ENCODE results near the gene SLC22A16. TPM values are rescaled to one million over a fixed set of nuclear protein-coding genes. Genes with fewer than 3 reads are reported as not detected.

SLC22A16 gene
- total and polyA plus RNA-seq, 2 of the 8 experiments (the other 6 are each of a cell fraction or from before 2014, with no cell fraction given) = not detected

DNA sequence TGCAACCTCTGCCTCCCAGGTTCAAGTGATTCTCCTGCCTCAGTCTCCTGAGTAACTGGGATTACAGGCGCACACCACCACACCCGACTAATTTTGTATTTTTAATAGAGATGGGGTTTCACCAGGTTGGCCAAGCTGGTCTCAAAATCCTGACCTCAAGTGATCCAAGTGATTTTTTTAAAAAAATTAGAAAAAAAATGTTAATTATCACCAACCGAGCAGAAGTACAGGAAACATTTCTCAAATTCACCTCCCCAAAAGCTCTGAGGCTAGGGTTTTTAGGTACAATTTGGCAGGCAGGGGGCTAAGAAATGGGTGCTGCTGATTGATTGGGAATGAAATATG lies 14.9 kb upstream of the SLC22A16 start:
- no peak overlapping the region for H2AK5ac ChIP-seq (ENCODE audit: low read depth, low read length)
- no peaks in the 10 kb centered on the region for H3K9me3 ChIP-seq (ENCODE audit: insufficient read depth in 2 of 2, low read depth in 1 of 2, low read length in 1 of 2)
- DNase-seq (ENCODE audit: low read depth in 1 of 2, low spot score in 2 of 2) = no peak
- no peak overlapping the region for H3K9ac ChIP-seq (replicated peaks in 1 of 4; ENCODE audit: extremely low read depth in 1 of 4, low read depth in 3 of 4, low read length in 3 of 4)
- no peak for FAIRE-seq
- H4K20me1 ChIP-seq (replicated peaks in 1 of 2; ENCODE audit: control insufficient read depth in 1 of 2, insufficient read depth in 2 of 2, low read length in 2 of 2) = no peaks in the 10 kb centered on the region
- H3K23me2 ChIP-seq (ENCODE audit: low read depth, low read length) = no peaks in the 10 kb centered on the region
- no peak overlapping the region for H3K56ac ChIP-seq (replicated peaks; ENCODE audit: insufficient read length, low read depth, low read length)
- POLR2A ChIA-PET (ENCODE audit: partially characterized antibody) = no interaction called here
- H2BK120ac ChIP-seq (replicated peaks; ENCODE audit: low read depth, low read length) = no peak overlapping the region
- no peaks in the 10 kb centered on the region for H3K79me1 ChIP-seq (ENCODE audit: low read depth, low read length)
- WGBS, 2 experiments (ENCODE audit: extremely low coverage in 1 of 2, insufficient coverage in 1 of 2, insufficient read length in 1 of 2, insufficient replicate concordance in 2 of 2, low coverage in 1 of 2, low lambda C conversion rate in 2 of 2, missing lambda C conversion rate in 1 of 2) = 94% methylated on average over 3 of the region's 3 CpGs; no CpG with 5 or more reads in 1 of the 2 experiments
- no peak overlapping the region for H2BK12ac ChIP-seq (ENCODE audit: low read depth, low read length)
- no peaks in the 10 kb centered on the region for H3K36me3 ChIP-seq (ENCODE audit: control insufficient read depth in 2 of 4, insufficient read depth in 4 of 4, low read length in 3 of 4)
- no peaks in the 10 kb centered on the region for H3K79me2 ChIP-seq (ENCODE audit: control insufficient read depth in 1 of 2, insufficient read depth in 2 of 2, low read length in 2 of 2)
- H2BK15ac ChIP-seq (ENCODE audit: low read length) = no peak overlapping the region
- no peak overlapping the region for H4K8ac ChIP-seq (ENCODE audit: extremely low read depth, insufficient read depth, low read length)
- no peak overlapping the region for H3K23ac ChIP-seq (ENCODE audit: insufficient read length)
- no peak overlapping the region for H2AFZ ChIP-seq (ENCODE audit: low read length)
- no peak overlapping the region for H3K18ac ChIP-seq (ENCODE audit: extremely low read depth, low read length)
- H4K5ac ChIP-seq (ENCODE audit: insufficient read length, low read depth, low read length) = no peak overlapping the region
- H3K4me1 ChIP-seq (replicated peaks in 1 of 4; ENCODE audit: control insufficient read depth in 3 of 4, insufficient read depth in 4 of 4, low read length in 3 of 4) = no peaks in the 10 kb centered on the region; a peak in 1 of 7 replicates
- H4K91ac ChIP-seq (replicated peaks; ENCODE audit: insufficient read length, low read length) = no peak overlapping the region
- no peak overlapping the region for H3K4me3 ChIP-seq (ENCODE audit: extremely low read depth in 1 of 4, insufficient read depth in 2 of 4, low read depth in 3 of 4, low read length in 4 of 4)
- no peaks in the 10 kb centered on the region for H3K27me3 ChIP-seq (replicated peaks in 1 of 4; ENCODE audit: control insufficient read depth in 3 of 4, extremely low read depth in 1 of 4, insufficient read depth in 3 of 4, low read length in 3 of 4)
- CTCF ChIA-PET (ENCODE audit: partially characterized antibody) = interaction anchor here (0.6 to 1.9 kb wide), 3 partner anchors 27 to 467 kb away, joined by 3 to 7 read pairs (median 3); partner anchors contain the start of gene GTF3C6
- no peak overlapping the region for H3K4ac ChIP-seq (replicated peaks; ENCODE audit: insufficient read length, low read depth, low read length)
- H2BK5ac ChIP-seq (ENCODE audit: low read depth, low read length) = no peak overlapping the region
- no peak overlapping the region for H3K14ac ChIP-seq (ENCODE audit: insufficient read length)
- H3K27ac ChIP-seq (ENCODE audit: low read depth, low read length) = no peak overlapping the region
- no peak overlapping the region for H3K4me2 ChIP-seq (ENCODE audit: insufficient read depth in 1 of 2, low read depth in 2 of 2, low read length in 2 of 2)
- H2BK20ac ChIP-seq (ENCODE audit: low read length) = no peak overlapping the region
- TF ChIP-seq, protein P1, sequence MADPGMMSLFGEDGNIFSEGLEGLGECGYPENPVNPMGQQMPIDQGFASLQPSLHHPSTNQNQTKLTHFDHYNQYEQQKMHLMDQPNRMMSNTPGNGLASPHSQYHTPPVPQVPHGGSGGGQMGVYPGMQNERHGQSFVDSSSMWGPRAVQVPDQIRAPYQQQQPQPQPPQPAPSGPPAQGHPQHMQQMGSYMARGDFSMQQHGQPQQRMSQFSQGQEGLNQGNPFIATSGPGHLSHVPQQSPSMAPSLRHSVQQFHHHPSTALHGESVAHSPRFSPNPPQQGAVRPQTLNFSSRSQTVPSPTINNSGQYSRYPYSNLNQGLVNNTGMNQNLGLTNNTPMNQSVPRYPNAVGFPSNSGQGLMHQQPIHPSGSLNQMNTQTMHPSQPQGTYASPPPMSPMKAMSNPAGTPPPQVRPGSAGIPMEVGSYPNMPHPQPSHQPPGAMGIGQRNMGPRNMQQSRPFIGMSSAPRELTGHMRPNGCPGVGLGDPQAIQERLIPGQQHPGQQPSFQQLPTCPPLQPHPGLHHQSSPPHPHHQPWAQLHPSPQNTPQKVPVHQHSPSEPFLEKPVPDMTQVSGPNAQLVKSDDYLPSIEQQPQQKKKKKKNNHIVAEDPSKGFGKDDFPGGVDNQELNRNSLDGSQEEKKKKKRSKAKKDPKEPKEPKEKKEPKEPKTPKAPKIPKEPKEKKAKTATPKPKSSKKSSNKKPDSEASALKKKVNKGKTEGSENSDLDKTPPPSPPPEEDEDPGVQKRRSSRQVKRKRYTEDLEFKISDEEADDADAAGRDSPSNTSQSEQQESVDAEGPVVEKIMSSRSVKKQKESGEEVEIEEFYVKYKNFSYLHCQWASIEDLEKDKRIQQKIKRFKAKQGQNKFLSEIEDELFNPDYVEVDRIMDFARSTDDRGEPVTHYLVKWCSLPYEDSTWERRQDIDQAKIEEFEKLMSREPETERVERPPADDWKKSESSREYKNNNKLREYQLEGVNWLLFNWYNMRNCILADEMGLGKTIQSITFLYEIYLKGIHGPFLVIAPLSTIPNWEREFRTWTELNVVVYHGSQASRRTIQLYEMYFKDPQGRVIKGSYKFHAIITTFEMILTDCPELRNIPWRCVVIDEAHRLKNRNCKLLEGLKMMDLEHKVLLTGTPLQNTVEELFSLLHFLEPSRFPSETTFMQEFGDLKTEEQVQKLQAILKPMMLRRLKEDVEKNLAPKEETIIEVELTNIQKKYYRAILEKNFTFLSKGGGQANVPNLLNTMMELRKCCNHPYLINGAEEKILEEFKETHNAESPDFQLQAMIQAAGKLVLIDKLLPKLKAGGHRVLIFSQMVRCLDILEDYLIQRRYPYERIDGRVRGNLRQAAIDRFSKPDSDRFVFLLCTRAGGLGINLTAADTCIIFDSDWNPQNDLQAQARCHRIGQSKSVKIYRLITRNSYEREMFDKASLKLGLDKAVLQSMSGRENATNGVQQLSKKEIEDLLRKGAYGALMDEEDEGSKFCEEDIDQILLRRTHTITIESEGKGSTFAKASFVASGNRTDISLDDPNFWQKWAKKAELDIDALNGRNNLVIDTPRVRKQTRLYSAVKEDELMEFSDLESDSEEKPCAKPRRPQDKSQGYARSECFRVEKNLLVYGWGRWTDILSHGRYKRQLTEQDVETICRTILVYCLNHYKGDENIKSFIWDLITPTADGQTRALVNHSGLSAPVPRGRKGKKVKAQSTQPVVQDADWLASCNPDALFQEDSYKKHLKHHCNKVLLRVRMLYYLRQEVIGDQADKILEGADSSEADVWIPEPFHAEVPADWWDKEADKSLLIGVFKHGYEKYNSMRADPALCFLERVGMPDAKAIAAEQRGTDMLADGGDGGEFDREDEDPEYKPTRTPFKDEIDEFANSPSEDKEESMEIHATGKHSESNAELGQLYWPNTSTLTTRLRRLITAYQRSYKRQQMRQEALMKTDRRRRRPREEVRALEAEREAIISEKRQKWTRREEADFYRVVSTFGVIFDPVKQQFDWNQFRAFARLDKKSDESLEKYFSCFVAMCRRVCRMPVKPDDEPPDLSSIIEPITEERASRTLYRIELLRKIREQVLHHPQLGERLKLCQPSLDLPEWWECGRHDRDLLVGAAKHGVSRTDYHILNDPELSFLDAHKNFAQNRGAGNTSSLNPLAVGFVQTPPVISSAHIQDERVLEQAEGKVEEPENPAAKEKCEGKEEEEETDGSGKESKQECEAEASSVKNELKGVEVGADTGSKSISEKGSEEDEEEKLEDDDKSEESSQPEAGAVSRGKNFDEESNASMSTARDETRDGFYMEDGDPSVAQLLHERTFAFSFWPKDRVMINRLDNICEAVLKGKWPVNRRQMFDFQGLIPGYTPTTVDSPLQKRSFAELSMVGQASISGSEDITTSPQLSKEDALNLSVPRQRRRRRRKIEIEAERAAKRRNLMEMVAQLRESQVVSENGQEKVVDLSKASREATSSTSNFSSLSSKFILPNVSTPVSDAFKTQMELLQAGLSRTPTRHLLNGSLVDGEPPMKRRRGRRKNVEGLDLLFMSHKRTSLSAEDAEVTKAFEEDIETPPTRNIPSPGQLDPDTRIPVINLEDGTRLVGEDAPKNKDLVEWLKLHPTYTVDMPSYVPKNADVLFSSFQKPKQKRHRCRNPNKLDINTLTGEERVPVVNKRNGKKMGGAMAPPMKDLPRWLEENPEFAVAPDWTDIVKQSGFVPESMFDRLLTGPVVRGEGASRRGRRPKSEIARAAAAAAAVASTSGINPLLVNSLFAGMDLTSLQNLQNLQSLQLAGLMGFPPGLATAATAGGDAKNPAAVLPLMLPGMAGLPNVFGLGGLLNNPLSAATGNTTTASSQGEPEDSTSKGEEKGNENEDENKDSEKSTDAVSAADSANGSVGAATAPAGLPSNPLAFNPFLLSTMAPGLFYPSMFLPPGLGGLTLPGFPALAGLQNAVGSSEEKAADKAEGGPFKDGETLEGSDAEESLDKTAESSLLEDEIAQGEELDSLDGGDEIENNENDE (IDR thresholded peaks at IDR 0.05; ENCODE audit: insufficient replicate concordance, low read length) = no peak
